ENCODE data around the gene ADAMTS14.

ADAMTS14 gene

GRCh38 chr10:70784471-70784870 is 112.2 kb downstream of the ADAMTS14 start:
- no peak for DNase-seq (ENCODE audit: low read depth)

GRCh38 chr10:70785190-70785589 is 112.9 kb downstream of the ADAMTS14 start, which contains the start of gene TBATA:
TSS of gene TBATA (minus strand) at chr10:70785377. CDS start at chr10:70783379, 1,998 bp downstream.
- DNase-seq (ENCODE audit: low read depth): no peak

- DNase-seq (ENCODE audit: low read depth): no peak
Measured at GRCh38 chr10:70786799-70787415, 114.6 kb downstream of the ADAMTS14 start.

GRCh38 chr10:70791386-70792039 is 119.2 kb downstream of the ADAMTS14 start:
- no peak for DNase-seq (ENCODE audit: low read depth)

GRCh38 chr10:70795613-70796012 is 123.3 kb downstream of the ADAMTS14 start:
- no peak for DNase-seq (ENCODE audit: low read depth)

GRCh38 chr10:70797840-70798239 is 125.5 kb downstream of the ADAMTS14 start:
- DNase-seq (ENCODE audit: low read depth): no peak

GRCh38 chr10:70799124-70799523 is 126.8 kb downstream of the ADAMTS14 start:
- no peak for DNase-seq (ENCODE audit: low read depth)

GRCh38 chr10:70801854-70802253 is 129.5 kb downstream of the ADAMTS14 start:
- no peak for DNase-seq (ENCODE audit: low read depth)

GRCh38 chr10:70803775-70804420 is 131.6 kb downstream of the ADAMTS14 start:
- no peak for DNase-seq (ENCODE audit: low read depth)

GRCh38 chr10:70804421-70804808 is 132.1 kb downstream of the ADAMTS14 start:
- DNase-seq (ENCODE audit: low read depth): no peak

GRCh38 chr10:70805619-70806215 is 133.4 kb downstream of the ADAMTS14 start:
- DNase-seq (ENCODE audit: low read depth): no peak

GRCh38 chr10:70806841-70807240 is 134.5 kb downstream of the ADAMTS14 start:
- no peak for DNase-seq (ENCODE audit: low read depth)

GRCh38 chr10:70807556-70807955 is 135.2 kb downstream of the ADAMTS14 start:
- DNase-seq (ENCODE audit: low read depth): no peak

- no peak for DNase-seq (ENCODE audit: low read depth)
Measured at GRCh38 chr10:70809011-70809611, 136.8 kb downstream of the ADAMTS14 start.

GRCh38 chr10:70809726-70810125 is 137.4 kb downstream of the ADAMTS14 start:
- no peak for DNase-seq (ENCODE audit: low read depth)

- DNase-seq (ENCODE audit: low read depth): no peak
Measured at GRCh38 chr10:70810967-70811366, 138.7 kb downstream of the ADAMTS14 start.

GRCh38 chr10:70811881-70812280 is 139.6 kb downstream of the ADAMTS14 start:
- no peak for DNase-seq (ENCODE audit: low read depth)
